C4-2B (cell line): Measurements from ENCODE around the gene LBHD2.

Source experiments
- ZFX ChIP-seq: fragments of 450-650 bp; IDR thresholded peaks from 2 replicates; pipeline ENCODE4 v1.6.1; 2017
- TF ChIP-seq, protein P1 (sequence below): fragments of 450-650 bp; conservative IDR thresholded peaks from 2 replicates; pipeline ENCODE4 v1.5.1; 2017; ENCODE audit warnings: mild to moderate bottlenecking

DNA sequence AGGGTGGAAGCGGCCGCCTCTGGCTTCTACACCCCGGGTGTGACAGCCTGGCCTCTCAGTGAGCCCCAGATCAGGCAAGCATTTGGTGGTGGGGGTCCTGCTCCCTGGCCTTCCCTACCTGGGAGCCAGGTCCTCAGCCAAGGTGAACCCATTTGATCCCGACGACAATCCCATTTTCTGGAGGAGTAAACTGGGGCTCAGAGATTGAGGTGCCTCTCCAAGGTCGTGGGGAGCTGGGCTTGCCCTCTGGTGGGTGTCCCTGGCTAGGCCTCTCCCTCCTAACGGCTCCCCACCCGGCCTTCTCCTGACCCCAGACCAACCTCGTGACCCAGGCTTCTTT lies 7.8 kb downstream of the LBHD2 start:
- TF ChIP-seq, protein P1, sequence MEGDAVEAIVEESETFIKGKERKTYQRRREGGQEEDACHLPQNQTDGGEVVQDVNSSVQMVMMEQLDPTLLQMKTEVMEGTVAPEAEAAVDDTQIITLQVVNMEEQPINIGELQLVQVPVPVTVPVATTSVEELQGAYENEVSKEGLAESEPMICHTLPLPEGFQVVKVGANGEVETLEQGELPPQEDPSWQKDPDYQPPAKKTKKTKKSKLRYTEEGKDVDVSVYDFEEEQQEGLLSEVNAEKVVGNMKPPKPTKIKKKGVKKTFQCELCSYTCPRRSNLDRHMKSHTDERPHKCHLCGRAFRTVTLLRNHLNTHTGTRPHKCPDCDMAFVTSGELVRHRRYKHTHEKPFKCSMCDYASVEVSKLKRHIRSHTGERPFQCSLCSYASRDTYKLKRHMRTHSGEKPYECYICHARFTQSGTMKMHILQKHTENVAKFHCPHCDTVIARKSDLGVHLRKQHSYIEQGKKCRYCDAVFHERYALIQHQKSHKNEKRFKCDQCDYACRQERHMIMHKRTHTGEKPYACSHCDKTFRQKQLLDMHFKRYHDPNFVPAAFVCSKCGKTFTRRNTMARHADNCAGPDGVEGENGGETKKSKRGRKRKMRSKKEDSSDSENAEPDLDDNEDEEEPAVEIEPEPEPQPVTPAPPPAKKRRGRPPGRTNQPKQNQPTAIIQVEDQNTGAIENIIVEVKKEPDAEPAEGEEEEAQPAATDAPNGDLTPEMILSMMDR, result no peak
- TF ChIP-seq ZFX, result no peak
